Bronchial epithelial cell (primary cell): ENCODE measurements around the gene TMEM161A. TPM values are rescaled to one million over a fixed set of nuclear protein-coding genes. Genes with fewer than 3 reads are reported as not detected.

Experiments used
- DNase-seq: peaks from one replicate; pipeline ENCODE4 v3.0.0-alpha.2; 2010; ENCODE audit warnings: low read depth
- FAIRE-seq: peaks from 2 replicates; lab custom pipeline; 2011; peaks lifted over from hg19 to GRCh38; lab: Jason Lieb, UNC
- H3K27me3 ChIP-seq: 2 replicates; pipeline ENCODE4 v1.5.1; 2011; ENCODE audit warnings: low read length; ENCODE audit not compliant: control insufficient read depth, insufficient read depth
- H3K36me3 ChIP-seq: 2 replicates; pipeline ENCODE4 v1.5.1; 2011; ENCODE audit warnings: low read length; ENCODE audit not compliant: control insufficient read depth, insufficient read depth
- H3K4me3 ChIP-seq: 2 replicates; pipeline ENCODE4 v1.5.1; 2011; ENCODE audit warnings: mild to moderate bottlenecking, low read depth, low read length, control low read depth
- CTCF ChIP-seq: IDR thresholded peaks from 2 replicates; pipeline ENCODE4 v1.5.1; 2011; ENCODE audit warnings: mild to moderate bottlenecking, moderate library complexity, low read length, control low read depth, inconsistent platforms; ENCODE audit not compliant: insufficient read depth, severe bottlenecking
- total RNA-seq: library from RNA; depleted of rRNA; stranded (reverse); fragments of >200 nt; gene quantifications from 2 replicates; pipeline ENCODE4 v1.2.1, GENCODE V29; 2014

The TMEM161A gene
- total RNA-seq, 1 donor from 2014 or later: 28.7 TPM

GRCh38 chr19:19157808-19158207, 19.5 kb upstream of the TMEM161A start:
- TF ChIP-seq CTCF: no peak
- Histone ChIP-seq H3K4me3 (no peak overlapping the region), H3K36me3 (no peaks in the 10 kb centered on the region), H3K27me3 (no peaks in the 10 kb centered on the region)
- FAIRE-seq: no peak
- no peak for DNase-seq

GRCh38 chr19:19155495-19156219, 17.4 kb upstream of the TMEM161A start:
- Histone ChIP-seq H3K27me3 (no peaks in the 10 kb centered on the region), H3K36me3 (no peaks in the 10 kb centered on the region), H3K4me3 (no peak overlapping the region)
- no peak for TF ChIP-seq CTCF
- DNase-seq: no peak
- no peak for FAIRE-seq

- TF ChIP-seq CTCF: no peak
- no peak for FAIRE-seq
- H3K36me3 ChIP-seq: no peaks in the 10 kb centered on the region
- DNase-seq: no peak
- no peak overlapping the region for H3K4me3 ChIP-seq
- H3K27me3 ChIP-seq: no peaks in the 10 kb centered on the region
Observed at GRCh38 chr19:19154768-19155494, 16.7 kb upstream of the TMEM161A start.

GRCh38 chr19:19152668-19153384, 14.5 kb upstream of the TMEM161A start:
- FAIRE-seq: no peak
- no peak overlapping the region for H3K4me3 ChIP-seq
- DNase-seq: no peak
- TF ChIP-seq CTCF: no peak
- no peaks in the 10 kb centered on the region for H3K27me3 ChIP-seq
- H3K36me3 ChIP-seq: no peaks in the 10 kb centered on the region

GRCh38 chr19:19151418-19151817, 13.1 kb upstream of the TMEM161A start:
- no peak overlapping the region for H3K4me3 ChIP-seq
- TF ChIP-seq CTCF: no peak
- no peak for FAIRE-seq

More at GRCh38 chr19:19151418-19151817, 13.1 kb upstream of the TMEM161A start:
- Histone ChIP-seq H3K36me3 (peaks cover 5% of the 10 kb centered on the region), H3K27me3 (no peaks in the 10 kb centered on the region)
- DNase-seq: no peak
